ENCODE results near the gene STC2.
A peak's percentile ranks its signal among the peaks of the same experiment; 100 is the strongest.

Gene STC2

GRCh38 chr5:173317852-173318251 is 10.4 kb downstream of the STC2 start:
- Histone ChIP-seq H3K79me2 (no peaks in the 10 kb centered on the region), H2AFZ (no peak overlapping the region), H3K9me3 (ENCODE audit: control insufficient read depth, low read length) (no peaks in the 10 kb centered on the region), H3K4me3 (ENCODE audit: low read depth, low read length) (no peak overlapping the region), H3K4me1 (peaks cover 13% of the 10 kb centered on the region), H3K36me3 (ENCODE audit: control insufficient read depth, insufficient read depth, low read length) (no peaks in the 10 kb centered on the region), H3K27me3 (ENCODE audit: control insufficient read depth, insufficient read depth, low read length) (no peaks in the 10 kb centered on the region), H3K27ac (no peak overlapping the region), H3K9ac (no peak overlapping the region), H3K4me2 (ENCODE audit: low read length) (no peak overlapping the region)
- no peak for TF ChIP-seq CTCF (IDR thresholded peaks at IDR 0.05)

- H3K27ac ChIP-seq = no peak overlapping the region
- H3K9me3 ChIP-seq (ENCODE audit: control insufficient read depth, low read length) = no peaks in the 10 kb centered on the region
- H3K9ac ChIP-seq = no peak overlapping the region
- H2AFZ ChIP-seq = no peak overlapping the region
- no peaks in the 10 kb centered on the region for H3K79me2 ChIP-seq
- H3K27me3 ChIP-seq (ENCODE audit: control insufficient read depth, insufficient read depth, low read length) = no peaks in the 10 kb centered on the region
- no peak for TF ChIP-seq CTCF (IDR thresholded peaks at IDR 0.05)
- H3K36me3 ChIP-seq (ENCODE audit: control insufficient read depth, insufficient read depth, low read length) = no peaks in the 10 kb centered on the region
- H3K4me3 ChIP-seq (ENCODE audit: low read depth, low read length) = no peak overlapping the region
- no peak overlapping the region for H3K4me2 ChIP-seq (ENCODE audit: low read length)
- peaks cover 13% of the 10 kb centered on the region for H3K4me1 ChIP-seq
These were observed 11.0 kb downstream of the STC2 start for GRCh38 chr5:173317091-173317730.

- H3K4me2 ChIP-seq (ENCODE audit: low read length) = peak overlapping the region; percentile 59
- no peaks in the 10 kb centered on the region for H3K9me3 ChIP-seq (ENCODE audit: control insufficient read depth, low read length)
- no peaks in the 10 kb centered on the region for H3K27me3 ChIP-seq (ENCODE audit: control insufficient read depth, insufficient read depth, low read length)
- H2AFZ ChIP-seq = peak overlapping the region; percentile 19
- peaks cover 13% of the 10 kb centered on the region for H3K4me1 ChIP-seq
- H3K9ac ChIP-seq = no peak overlapping the region
- TF ChIP-seq CTCF (IDR thresholded peaks at IDR 0.05) = no peak
- peak overlapping the region; percentile 49 for H3K27ac ChIP-seq
- H3K4me3 ChIP-seq (ENCODE audit: low read depth, low read length) = no peak overlapping the region
- H3K36me3 ChIP-seq (ENCODE audit: control insufficient read depth, insufficient read depth, low read length) = no peaks in the 10 kb centered on the region
- no peaks in the 10 kb centered on the region for H3K79me2 ChIP-seq
These were observed 11.7 kb downstream of the STC2 start for GRCh38 chr5:173316339-173317020.

GRCh38 chr5:173315495-173316338 is 12.5 kb downstream of the STC2 start:
- no peaks in the 10 kb centered on the region for H3K79me2 ChIP-seq
- H2AFZ ChIP-seq = peak overlapping the region; percentile 19
- peak overlapping the region; percentile 49 for H3K27ac ChIP-seq
- no peak overlapping the region for H3K9ac ChIP-seq
- peaks cover 13% of the 10 kb centered on the region for H3K4me1 ChIP-seq
- peak overlapping the region; percentile 59 for H3K4me2 ChIP-seq (ENCODE audit: low read length)
- no peak for TF ChIP-seq CTCF (IDR thresholded peaks at IDR 0.05)
- peak overlapping the region; percentile 23 for H3K4me3 ChIP-seq (ENCODE audit: low read depth, low read length)
- H3K27me3 ChIP-seq (ENCODE audit: control insufficient read depth, insufficient read depth, low read length) = no peaks in the 10 kb centered on the region
- no peaks in the 10 kb centered on the region for H3K36me3 ChIP-seq (ENCODE audit: control insufficient read depth, insufficient read depth, low read length)
- no peaks in the 10 kb centered on the region for H3K9me3 ChIP-seq (ENCODE audit: control insufficient read depth, low read length)

Data from parathyroid adenoma (tissue), 2 donors.